ENCODE measurements around the gene RER1.

DNA sequence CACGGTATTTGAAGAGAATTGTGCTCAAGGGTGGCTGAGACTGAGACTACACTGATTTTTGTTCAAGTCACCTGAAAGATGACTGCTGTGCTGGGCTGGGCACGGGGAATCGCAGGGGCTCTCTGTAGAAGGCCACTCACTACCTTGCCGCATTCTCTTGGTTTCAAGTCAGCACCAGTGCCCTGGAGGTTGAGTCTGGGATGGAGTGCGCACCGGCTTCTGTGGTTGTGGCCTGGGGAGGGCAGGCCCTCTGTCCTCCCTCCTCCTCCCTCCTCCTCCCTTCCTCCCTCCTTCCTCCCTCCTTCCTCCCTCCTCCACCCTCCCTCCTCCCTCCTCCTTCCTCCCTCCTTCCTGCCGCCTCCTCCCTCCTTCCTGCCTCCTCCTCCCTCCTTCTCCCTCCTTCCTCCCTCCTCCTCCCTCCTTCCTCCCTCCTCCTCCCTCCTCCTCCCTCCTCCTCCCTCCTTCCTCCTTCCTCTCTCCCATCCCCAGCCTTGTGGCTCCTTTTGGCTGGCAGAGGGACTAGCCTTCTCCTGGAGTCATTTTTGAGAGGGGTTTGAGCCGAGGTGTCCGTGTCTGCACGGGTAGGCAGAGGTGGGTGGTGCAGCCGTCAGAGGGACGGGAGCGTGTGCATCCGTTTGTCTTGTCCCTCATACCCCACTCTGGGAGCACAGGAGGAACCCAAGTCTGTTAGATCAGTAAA lies 9.5 kb downstream of the RER1 start:
- TF ChIP-seq, protein P1, sequence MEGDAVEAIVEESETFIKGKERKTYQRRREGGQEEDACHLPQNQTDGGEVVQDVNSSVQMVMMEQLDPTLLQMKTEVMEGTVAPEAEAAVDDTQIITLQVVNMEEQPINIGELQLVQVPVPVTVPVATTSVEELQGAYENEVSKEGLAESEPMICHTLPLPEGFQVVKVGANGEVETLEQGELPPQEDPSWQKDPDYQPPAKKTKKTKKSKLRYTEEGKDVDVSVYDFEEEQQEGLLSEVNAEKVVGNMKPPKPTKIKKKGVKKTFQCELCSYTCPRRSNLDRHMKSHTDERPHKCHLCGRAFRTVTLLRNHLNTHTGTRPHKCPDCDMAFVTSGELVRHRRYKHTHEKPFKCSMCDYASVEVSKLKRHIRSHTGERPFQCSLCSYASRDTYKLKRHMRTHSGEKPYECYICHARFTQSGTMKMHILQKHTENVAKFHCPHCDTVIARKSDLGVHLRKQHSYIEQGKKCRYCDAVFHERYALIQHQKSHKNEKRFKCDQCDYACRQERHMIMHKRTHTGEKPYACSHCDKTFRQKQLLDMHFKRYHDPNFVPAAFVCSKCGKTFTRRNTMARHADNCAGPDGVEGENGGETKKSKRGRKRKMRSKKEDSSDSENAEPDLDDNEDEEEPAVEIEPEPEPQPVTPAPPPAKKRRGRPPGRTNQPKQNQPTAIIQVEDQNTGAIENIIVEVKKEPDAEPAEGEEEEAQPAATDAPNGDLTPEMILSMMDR (conservative IDR thresholded peaks at IDR 0.05): no peak
- no peak for TF ChIP-seq ZFX (IDR thresholded peaks at IDR 0.05)

All from C4-2B (cell line).